GM08714 (cell line): ENCODE measurements around the gene XYLT2.
"Not testable (repeated sequence)": the region's sequence is repeated elsewhere in the genome, so short reads cannot be mapped to it uniquely, and the experiment has no call there.

ENCODE experiments used
- H3K4me3 ChIP-seq: fragments of 200-500 bp; sonication (Bioruptor generic); 2 replicates; pipeline ENCODE4 v1.5.1; 2014; ENCODE audit warnings: mild to moderate bottlenecking, low read length, inconsistent platforms
- ZNF274 ChIP-seq: IDR thresholded peaks from 2 replicates; pipeline ENCODE4 v1.6.1; 2012; ENCODE audit warnings: mild to moderate bottlenecking, low read depth, low read length

XYLT2 gene

GRCh38 chr17:50345432-50346312 lies at the start of gene XYLT2:
XYLT2 (plus strand) TSS chr17:50346126; CDS start chr17:50346141, 15 bp downstream.
- peak within 1 kb of the TSS; percentile 67 for H3K4me3 ChIP-seq
- no peak for TF ChIP-seq ZNF274

GRCh38 chr17:50297407-50297865 lies 48.5 kb upstream of the XYLT2 start:
- no peak overlapping the region for H3K4me3 ChIP-seq
- TF ChIP-seq ZNF274 = no peak

- no peak for TF ChIP-seq ZNF274
- H3K4me3 ChIP-seq = no peak overlapping the region
These were observed 47.9 kb upstream of the XYLT2 start for GRCh38 chr17:50298018-50298417.

GRCh38 chr17:50299776-50300175 lies 46.1 kb upstream of the XYLT2 start:
- H3K4me3 ChIP-seq = no peak overlapping the region
- TF ChIP-seq ZNF274 = no peak

- H3K4me3 ChIP-seq = not testable (repeated sequence)
These were observed 45.1 kb upstream of the XYLT2 start for GRCh38 chr17:50300824-50301223.

GRCh38 chr17:50301891-50302584 lies 43.9 kb upstream of the XYLT2 start:
- H3K4me3 ChIP-seq = no peak overlapping the region
- no peak for TF ChIP-seq ZNF274

GRCh38 chr17:50303051-50303450 lies 42.9 kb upstream of the XYLT2 start:
- TF ChIP-seq ZNF274 = no peak
- no peak overlapping the region for H3K4me3 ChIP-seq

- no peak for TF ChIP-seq ZNF274
- no peak overlapping the region for H3K4me3 ChIP-seq
These were observed 42.3 kb upstream of the XYLT2 start for GRCh38 chr17:50303596-50303995.

- H3K4me3 ChIP-seq = no peak overlapping the region
- no peak for TF ChIP-seq ZNF274
These were observed 41.0 kb upstream of the XYLT2 start for GRCh38 chr17:50304781-50305404.

- H3K4me3 ChIP-seq = no peak overlapping the region
- TF ChIP-seq ZNF274 = no peak
These were observed 38.3 kb upstream of the XYLT2 start for GRCh38 chr17:50307654-50308053.

- H3K4me3 ChIP-seq = no peak overlapping the region
- TF ChIP-seq ZNF274 = no peak
These were observed 37.3 kb upstream of the XYLT2 start for GRCh38 chr17:50308666-50309065.

- TF ChIP-seq ZNF274 = no peak
- no peak overlapping the region for H3K4me3 ChIP-seq
These were observed 35.3 kb upstream of the XYLT2 start for GRCh38 chr17:50310455-50311111.

- TF ChIP-seq ZNF274 = no peak
- no peak overlapping the region for H3K4me3 ChIP-seq
These were observed 34.8 kb upstream of the XYLT2 start for GRCh38 chr17:50311112-50311460.

- H3K4me3 ChIP-seq = no peak overlapping the region
- no peak for TF ChIP-seq ZNF274
These were observed 34.4 kb upstream of the XYLT2 start for GRCh38 chr17:50311483-50311882.
